ENCODE data around the gene CTU2.

DNA sequence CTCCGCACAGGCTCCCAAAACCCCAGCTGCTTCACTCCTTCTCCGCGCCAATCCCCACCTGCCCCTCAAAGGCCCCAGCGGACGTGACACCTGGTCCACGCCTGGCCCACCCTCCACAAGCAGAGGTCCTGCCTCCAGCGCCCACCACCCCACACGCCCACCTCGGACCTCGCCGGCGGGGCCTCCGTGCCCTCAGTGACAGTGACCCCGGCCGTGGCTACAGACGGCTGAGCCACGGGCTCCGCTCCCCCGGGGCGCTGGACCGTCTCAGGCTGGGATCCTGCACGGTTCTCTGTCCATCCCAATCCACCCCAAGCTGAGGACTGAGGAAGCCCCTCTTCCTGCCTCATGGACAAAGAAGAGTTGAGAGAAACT, 53.7 kb downstream of the CTU2 start:
- no peak for TF ChIP-seq POLR2A (IDR thresholded peaks at IDR 0.05)
- TF ChIP-seq, protein P1, sequence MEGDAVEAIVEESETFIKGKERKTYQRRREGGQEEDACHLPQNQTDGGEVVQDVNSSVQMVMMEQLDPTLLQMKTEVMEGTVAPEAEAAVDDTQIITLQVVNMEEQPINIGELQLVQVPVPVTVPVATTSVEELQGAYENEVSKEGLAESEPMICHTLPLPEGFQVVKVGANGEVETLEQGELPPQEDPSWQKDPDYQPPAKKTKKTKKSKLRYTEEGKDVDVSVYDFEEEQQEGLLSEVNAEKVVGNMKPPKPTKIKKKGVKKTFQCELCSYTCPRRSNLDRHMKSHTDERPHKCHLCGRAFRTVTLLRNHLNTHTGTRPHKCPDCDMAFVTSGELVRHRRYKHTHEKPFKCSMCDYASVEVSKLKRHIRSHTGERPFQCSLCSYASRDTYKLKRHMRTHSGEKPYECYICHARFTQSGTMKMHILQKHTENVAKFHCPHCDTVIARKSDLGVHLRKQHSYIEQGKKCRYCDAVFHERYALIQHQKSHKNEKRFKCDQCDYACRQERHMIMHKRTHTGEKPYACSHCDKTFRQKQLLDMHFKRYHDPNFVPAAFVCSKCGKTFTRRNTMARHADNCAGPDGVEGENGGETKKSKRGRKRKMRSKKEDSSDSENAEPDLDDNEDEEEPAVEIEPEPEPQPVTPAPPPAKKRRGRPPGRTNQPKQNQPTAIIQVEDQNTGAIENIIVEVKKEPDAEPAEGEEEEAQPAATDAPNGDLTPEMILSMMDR (IDR thresholded peaks at IDR 0.05) = no peak
